Activated CD8-positive, alpha-beta memory T cell treated with anti-CD3 and anti-CD28 coated beads, Interleukin-2, amount 50 U/mL, for 24 hours (primary cell): ENCODE results near the gene SSB.
"Not testable (repeated sequence)": the region's sequence is repeated elsewhere in the genome, so short reads cannot be mapped to it uniquely, and the experiment has no call there.

Experiments used
- DNase-seq: peaks from one replicate; pipeline ENCODE4 v3.0.0-alpha.2; 2020; ENCODE audit errors: extremely low read depth

Gene SSB

GRCh38 chr2:169828141-169828811 is 29.6 kb downstream of the SSB start:
- DNase-seq, result no peak

DNA sequence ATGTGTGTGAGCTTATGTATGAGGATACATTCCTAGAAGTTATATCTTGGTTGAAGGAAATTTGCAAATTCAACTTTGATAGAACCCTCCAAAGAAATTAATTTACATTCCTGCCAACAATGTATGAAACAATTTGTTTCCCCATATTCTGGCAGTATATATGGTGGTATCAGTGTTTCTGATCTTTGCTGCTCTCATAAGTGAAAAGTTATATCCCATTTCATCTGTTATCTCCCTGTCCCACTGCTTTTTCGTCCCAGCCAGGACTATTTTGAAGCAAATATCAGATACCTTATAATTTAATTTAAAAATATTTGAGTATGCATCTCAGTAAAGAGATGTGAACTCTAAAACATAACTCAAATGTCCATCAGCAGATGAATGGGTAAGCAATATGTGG is 35.7 kb downstream of the SSB start:
- DNase-seq, result no peak

- DNase-seq, result no peak
Measured at GRCh38 chr2:169838743-169839489, 40.2 kb downstream of the SSB start.

DNA sequence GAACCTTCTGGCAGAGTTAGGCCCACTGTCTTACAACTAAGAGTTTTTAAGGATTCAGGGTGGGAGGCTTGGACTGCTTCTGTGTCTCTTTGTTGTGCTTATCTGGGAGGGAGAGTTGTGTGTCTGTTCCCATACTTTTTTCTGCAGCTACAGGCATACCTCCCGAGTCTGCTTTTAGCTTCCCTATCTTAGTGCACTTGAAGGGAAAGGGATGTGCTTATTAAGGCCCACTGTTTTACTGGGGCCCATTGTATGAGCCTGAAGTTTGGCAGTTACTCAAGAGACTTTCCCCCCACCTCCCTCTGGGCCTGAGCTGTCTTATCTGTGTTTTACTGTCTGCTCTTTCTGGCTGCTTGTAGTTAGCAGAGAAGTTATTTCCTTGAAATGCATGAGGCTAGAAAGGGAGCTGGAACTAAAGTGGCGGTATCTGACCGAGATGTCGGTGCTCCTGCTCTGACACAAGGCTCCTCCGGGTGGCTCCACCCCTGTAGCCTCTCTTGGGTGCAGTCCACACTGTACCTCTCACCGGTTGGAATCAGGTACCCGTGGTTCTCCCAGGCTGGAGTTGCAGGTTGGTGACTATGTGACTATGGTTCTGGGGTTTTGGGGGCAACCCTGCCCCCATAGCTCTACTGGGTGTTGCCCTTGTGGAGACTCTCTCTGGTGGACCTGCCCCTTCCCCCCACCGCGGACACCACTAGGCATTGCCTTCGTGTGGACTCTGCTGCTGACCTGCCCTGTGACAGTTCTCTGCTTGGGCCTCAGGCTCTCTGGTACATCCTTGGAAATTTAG is 41.5 kb downstream of the SSB start:
- no peak for DNase-seq

DNA sequence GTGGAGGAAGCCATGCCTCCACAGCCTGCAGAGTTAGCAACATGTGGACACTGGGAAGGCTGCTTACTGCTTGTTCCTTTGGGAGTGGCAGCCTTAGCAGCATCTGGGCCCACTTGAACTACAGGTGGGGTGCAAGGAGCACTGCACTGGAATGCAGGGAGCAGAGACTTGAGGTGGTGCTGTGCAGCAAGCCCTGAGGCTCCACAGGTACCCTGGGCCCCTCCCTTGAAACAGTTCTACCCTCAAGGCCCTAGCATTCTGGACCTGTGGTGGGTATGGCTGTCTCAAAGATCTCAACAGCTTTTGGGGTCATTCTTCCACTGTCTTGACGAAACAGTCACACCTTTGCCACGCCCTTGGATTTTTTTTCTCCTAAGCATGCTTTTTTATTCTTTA is 42.1 kb downstream of the SSB start:
- no peak for DNase-seq

GRCh38 chr2:169841625-169842024 is 43.0 kb downstream of the SSB start:
- not testable (repeated sequence) for DNase-seq

DNA sequence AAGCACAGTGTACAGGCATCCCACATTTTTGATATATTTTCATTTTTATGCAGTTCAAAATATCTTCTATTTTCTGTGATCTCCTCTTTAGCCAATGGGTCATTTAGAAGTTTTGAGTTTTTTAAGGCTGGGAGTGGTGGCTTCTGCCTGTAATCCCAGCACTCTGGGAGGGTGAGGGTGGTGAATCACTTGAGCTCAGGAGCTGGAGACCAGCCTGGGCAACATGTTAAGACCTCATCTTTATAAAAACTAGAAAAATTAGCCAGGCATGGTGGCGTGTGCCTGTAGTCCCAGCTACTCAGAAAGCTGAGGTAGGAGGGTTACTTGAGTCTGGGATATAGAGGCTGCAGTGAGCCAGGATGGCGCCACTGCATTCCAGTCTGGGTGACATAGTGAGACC is 46.3 kb downstream of the SSB start:
- DNase-seq, result no peak

GRCh38 chr2:169848959-169849693 is 50.5 kb downstream of the SSB start:
- DNase-seq, result not testable (repeated sequence)

- DNase-seq, result no peak
Measured at GRCh38 chr2:169849710-169850109, 51.0 kb downstream of the SSB start.

DNA sequence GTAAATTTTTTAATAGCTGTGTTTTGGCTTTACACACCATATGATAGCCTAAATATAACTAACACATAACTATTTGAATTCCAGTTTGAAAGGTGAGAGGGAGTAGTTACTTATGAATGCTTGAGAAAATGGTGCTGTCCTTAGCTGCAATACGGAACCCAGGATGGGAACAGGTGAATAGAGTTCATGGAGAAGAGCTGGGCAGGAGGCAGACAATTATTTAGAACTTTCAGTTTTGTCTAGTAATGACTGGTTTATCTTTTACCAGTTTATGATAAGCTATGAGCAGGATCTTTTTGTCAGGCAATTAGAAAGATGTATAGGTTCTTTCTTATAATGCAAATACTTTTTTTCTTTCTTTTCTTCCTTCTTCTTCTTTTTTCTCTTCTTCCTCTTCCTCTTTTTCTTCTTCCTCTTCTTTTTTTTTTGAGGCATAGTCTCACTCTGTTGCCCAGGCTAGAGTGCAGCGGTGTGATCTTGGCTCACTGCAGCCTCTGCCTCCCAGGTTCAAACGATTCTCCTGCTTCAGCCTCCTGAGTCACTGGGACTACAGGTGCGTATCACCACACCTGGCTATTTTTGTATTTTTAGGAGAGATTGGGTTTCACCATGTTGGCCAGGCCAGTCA is 54.5 kb downstream of the SSB start:
- DNase-seq, result no peak

GRCh38 chr2:169855281-169856258 is 56.9 kb downstream of the SSB start:
- not testable (repeated sequence) for DNase-seq

DNA sequence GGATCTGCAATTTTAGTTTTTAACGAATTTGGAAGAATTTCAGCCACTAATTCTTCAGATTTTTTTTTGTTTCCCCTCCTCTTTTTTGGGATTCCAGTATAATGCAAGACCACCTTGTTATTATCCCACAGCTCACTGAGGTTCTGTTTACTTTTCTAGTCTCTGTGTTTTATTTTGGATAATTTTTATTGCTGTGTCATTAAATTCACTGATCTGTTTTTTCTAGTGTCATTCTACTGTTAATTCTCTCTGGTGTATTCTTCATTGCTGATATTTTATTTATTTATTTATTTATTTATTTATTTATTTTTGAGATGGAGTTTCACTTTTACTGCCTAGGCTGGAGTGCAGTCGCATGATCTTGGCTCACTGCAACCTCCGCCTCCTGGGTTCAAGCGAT is 60.8 kb downstream of the SSB start:
- no peak for DNase-seq

DNA sequence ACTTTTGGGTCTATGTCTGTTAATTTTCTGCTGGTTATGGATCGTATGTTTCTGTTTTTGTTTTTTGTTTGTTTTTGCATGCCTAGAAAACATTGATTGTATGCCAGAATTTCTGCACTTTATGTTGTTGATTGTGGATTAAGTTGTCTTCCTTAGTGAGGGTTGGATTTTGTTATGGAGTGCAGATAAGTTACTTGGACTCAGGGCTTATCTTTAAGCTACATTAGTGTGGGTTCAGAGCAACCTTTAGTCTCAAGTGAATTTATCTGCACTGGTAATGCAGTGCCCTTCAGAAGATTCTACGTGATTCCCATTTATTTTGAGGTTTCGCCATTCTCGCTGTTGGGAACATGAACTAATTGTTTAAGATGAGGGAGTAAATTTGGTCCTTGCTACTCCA is 61.5 kb downstream of the SSB start:
- no peak for DNase-seq
